ENCODE measurements around the gene BNIP3. TPM values are rescaled to one million over a fixed set of nuclear protein-coding genes. Genes with fewer than 3 reads are reported as not detected.
A peak's percentile ranks its signal among the peaks of the same experiment; 100 is the strongest.

The BNIP3 gene
- total and polyA plus RNA-seq, 2 of the 13 experiments (the other 11 are each of a cell fraction or from before 2014, with no cell fraction given): 73.7 to 223 TPM

DNA sequence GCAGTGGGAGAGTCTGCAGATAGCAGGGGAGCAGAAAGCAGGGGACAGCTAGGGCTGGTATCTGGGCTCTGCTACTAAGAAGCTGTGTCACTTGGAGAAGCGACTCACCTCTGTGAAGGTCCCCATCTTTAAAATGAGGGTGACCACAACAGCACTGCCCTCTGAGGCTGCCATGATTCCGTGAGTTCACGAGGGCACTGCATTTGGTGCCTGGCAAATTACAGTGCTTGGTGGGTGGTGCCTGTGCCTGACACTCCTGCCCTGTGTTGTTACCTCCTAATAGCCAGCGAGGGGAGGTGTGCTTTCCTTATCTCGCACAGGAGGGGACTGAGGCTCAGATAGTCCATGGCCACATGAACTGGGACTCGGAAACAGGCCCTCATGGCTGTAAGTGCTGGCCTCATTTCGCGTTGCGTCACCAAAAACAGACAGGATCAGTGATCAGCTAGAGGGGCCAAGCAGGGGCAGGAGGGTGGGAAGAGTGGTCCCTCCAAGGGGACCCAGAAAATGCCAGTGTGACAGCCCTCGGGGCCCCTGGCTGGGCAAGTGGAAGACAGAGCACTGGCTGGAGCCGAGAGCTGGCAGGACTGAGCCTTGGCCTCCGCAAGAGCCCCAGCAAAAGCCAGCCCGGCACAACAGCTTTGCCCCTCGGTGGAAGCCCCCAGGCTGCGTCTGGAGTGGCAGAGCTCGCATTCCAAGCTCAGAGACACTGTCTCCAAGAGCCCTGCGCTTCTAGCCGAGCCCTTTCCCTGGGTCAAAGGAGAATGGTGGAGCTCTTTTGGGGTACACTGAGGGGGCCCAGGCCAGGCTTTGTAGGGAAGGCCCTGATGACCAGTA, 17.3 kb upstream of the BNIP3 start:
- no TSS peak for BruUV-seq (replicated peaks)
- ChIA-PET POLR2A (interaction anchor here (0.9 to 4.7 kb wide), 4 partner anchors 15 to 107 kb away, joined by 3 to 49 read pairs (median 4); partner anchors contain the start of gene BNIP3), CTCF (ENCODE audit: low intra/inter-chr PET ratio, low total read pairs) (no interaction called here)
- no peak overlapping the region for H2AFZ ChIP-seq (ENCODE audit: low read length)
- H3K4me1 ChIP-seq (ENCODE audit: insufficient read depth, low read length): peaks cover 89% of the 10 kb centered on the region
- H3K36me3 ChIP-seq (replicated peaks in 1 of 2; ENCODE audit: control insufficient read depth in 1 of 2, insufficient read depth in 2 of 2, low read length in 2 of 2): no peaks in the 10 kb centered on the region
- WGBS (ENCODE audit: low lambda C conversion rate): 43% methylated on average over 6 of the region's 18 CpGs
- in situ Hi-C loops (cut with HindIII; ENCODE audit: extremely low pct_ligation_motif_present, low pct_unique_long_range_greater_than_20kb): no loop called here
- H3K9ac ChIP-seq (ENCODE audit: insufficient read depth, low read depth, low read length): peak overlapping the region; percentile 35; the same call in 1 of the 2 replicates
- 0 out of 5 replicates have a peak, but pooled peaks cover 0 to 2% of the 10 kb centered on the region in 2 experiments for H3K27me3 ChIP-seq (ENCODE audit: control insufficient read depth in 1 of 2, insufficient read depth in 2 of 2, low read length in 2 of 2)
- H3K9me3 ChIP-seq (ENCODE audit: low read length): no peaks in the 10 kb centered on the region
- H3K27ac ChIP-seq (ENCODE audit: extremely low read length, insufficient read depth, low read length): peak overlapping the region; percentile 81
- H4K20me1 ChIP-seq (ENCODE audit: insufficient read depth, low read length): no peaks in the 10 kb centered on the region
- peak overlapping the region; percentile 79 for H3K4me2 ChIP-seq (ENCODE audit: low read depth, low read length)
- FAIRE-seq (no peak), DNase-seq (ENCODE audit: low spot score) (peak; percentile 24), ATAC-seq (peak; percentile 13)
- peak overlapping the region in 2 of 3 experiments; percentile 15 to 53; a peak in 3 of 6 replicates for H3K4me3 ChIP-seq (replicated peaks in 1 of 3; ENCODE audit: insufficient read depth in 1 of 3, low read depth in 2 of 3, low read length in 3 of 3)
- intact Hi-C loops (cut with micrococcal nuclease; ENCODE audit: unreplicated experiment): no loop called here
- H3K79me2 ChIP-seq (ENCODE audit: insufficient read depth, low read length): no peaks in the 10 kb centered on the region
- TF ChIP-seq, protein P1, sequence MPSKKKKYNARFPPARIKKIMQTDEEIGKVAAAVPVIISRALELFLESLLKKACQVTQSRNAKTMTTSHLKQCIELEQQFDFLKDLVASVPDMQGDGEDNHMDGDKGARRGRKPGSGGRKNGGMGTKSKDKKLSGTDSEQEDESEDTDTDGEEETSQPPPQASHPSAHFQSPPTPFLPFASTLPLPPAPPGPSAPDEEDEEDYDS (CRISPR knock-in tag; IDR thresholded peaks at IDR 0.05): 0 out of 2 replicates have a peak, but pooled peaks have one; percentile 19
- TF ChIP-seq, protein P2, sequence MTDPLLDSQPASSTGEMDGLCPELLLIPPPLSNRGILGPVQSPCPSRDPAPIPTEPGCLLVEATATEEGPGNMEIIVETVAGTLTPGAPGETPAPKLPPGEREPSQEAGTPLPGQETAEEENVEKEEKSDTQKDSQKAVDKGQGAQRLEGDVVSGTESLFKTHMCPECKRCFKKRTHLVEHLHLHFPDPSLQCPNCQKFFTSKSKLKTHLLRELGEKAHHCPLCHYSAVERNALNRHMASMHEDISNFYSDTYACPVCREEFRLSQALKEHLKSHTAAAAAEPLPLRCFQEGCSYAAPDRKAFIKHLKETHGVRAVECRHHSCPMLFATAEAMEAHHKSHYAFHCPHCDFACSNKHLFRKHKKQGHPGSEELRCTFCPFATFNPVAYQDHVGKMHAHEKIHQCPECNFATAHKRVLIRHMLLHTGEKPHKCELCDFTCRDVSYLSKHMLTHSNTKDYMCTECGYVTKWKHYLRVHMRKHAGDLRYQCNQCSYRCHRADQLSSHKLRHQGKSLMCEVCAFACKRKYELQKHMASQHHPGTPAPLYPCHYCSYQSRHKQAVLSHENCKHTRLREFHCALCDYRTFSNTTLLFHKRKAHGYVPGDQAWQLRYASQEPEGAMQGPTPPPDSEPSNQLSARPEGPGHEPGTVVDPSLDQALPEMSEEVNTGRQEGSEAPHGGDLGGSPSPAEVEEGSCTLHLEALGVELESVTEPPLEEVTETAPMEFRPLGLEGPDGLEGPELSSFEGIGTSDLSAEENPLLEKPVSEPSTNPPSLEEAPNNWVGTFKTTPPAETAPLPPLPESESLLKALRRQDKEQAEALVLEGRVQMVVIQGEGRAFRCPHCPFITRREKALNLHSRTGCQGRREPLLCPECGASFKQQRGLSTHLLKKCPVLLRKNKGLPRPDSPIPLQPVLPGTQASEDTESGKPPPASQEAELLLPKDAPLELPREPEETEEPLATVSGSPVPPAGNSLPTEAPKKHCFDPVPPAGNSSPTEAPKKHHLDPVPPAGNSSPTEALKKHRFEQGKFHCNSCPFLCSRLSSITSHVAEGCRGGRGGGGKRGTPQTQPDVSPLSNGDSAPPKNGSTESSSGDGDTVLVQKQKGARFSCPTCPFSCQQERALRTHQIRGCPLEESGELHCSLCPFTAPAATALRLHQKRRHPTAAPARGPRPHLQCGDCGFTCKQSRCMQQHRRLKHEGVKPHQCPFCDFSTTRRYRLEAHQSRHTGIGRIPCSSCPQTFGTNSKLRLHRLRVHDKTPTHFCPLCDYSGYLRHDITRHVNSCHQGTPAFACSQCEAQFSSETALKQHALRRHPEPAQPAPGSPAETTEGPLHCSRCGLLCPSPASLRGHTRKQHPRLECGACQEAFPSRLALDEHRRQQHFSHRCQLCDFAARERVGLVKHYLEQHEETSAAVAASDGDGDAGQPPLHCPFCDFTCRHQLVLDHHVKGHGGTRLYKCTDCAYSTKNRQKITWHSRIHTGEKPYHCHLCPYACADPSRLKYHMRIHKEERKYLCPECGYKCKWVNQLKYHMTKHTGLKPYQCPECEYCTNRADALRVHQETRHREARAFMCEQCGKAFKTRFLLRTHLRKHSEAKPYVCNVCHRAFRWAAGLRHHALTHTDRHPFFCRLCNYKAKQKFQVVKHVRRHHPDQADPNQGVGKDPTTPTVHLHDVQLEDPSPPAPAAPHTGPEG (CRISPR knock-in tag; IDR thresholded peaks at IDR 0.05): peak; percentile 18; the same call in 1 of the 2 replicates
- no peak for TF ChIP-seq MLLT10 (CRISPR knock-in tag; IDR thresholded peaks at IDR 0.05)
- no peak for TF ChIP-seq TP53 (CRISPR knock-in tag; conservative IDR thresholded peaks at IDR 0.05)
- TF ChIP-seq MAF1 (CRISPR knock-in tag; IDR thresholded peaks at IDR 0.05; ENCODE audit: borderline replicate concordance): no peak
- TF ChIP-seq, protein P3, sequence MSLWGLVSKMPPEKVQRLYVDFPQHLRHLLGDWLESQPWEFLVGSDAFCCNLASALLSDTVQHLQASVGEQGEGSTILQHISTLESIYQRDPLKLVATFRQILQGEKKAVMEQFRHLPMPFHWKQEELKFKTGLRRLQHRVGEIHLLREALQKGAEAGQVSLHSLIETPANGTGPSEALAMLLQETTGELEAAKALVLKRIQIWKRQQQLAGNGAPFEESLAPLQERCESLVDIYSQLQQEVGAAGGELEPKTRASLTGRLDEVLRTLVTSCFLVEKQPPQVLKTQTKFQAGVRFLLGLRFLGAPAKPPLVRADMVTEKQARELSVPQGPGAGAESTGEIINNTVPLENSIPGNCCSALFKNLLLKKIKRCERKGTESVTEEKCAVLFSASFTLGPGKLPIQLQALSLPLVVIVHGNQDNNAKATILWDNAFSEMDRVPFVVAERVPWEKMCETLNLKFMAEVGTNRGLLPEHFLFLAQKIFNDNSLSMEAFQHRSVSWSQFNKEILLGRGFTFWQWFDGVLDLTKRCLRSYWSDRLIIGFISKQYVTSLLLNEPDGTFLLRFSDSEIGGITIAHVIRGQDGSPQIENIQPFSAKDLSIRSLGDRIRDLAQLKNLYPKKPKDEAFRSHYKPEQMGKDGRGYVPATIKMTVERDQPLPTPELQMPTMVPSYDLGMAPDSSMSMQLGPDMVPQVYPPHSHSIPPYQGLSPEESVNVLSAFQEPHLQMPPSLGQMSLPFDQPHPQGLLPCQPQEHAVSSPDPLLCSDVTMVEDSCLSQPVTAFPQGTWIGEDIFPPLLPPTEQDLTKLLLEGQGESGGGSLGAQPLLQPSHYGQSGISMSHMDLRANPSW (CRISPR knock-in tag; IDR thresholded peaks at IDR 0.05; ENCODE audit: borderline replicate concordance): no peak
- TF ChIP-seq ZNF292 (CRISPR knock-in tag; IDR thresholded peaks at IDR 0.05; ENCODE audit: borderline replicate concordance, low read depth): peak; percentile 19; the same call in 1 of the 2 replicates
- TF ChIP-seq ZFP37 (CRISPR knock-in tag; IDR thresholded peaks at IDR 0.05; ENCODE audit: borderline replicate concordance): no peak
- TF ChIP-seq, protein P4, sequence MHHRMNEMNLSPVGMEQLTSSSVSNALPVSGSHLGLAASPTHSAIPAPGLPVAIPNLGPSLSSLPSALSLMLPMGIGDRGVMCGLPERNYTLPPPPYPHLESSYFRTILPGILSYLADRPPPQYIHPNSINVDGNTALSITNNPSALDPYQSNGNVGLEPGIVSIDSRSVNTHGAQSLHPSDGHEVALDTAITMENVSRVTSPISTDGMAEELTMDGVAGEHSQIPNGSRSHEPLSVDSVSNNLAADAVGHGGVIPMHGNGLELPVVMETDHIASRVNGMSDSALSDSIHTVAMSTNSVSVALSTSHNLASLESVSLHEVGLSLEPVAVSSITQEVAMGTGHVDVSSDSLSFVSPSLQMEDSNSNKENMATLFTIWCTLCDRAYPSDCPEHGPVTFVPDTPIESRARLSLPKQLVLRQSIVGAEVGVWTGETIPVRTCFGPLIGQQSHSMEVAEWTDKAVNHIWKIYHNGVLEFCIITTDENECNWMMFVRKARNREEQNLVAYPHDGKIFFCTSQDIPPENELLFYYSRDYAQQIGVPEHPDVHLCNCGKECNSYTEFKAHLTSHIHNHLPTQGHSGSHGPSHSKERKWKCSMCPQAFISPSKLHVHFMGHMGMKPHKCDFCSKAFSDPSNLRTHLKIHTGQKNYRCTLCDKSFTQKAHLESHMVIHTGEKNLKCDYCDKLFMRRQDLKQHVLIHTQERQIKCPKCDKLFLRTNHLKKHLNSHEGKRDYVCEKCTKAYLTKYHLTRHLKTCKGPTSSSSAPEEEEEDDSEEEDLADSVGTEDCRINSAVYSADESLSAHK (CRISPR knock-in tag; IDR thresholded peaks at IDR 0.05; ENCODE audit: borderline replicate concordance): no peak
- TF ChIP-seq ZNF20 (CRISPR knock-in tag; IDR thresholded peaks at IDR 0.05): no peak

Data from HepG2 (cell line).